Cardiac septum (tissue), 1 donor: ENCODE data around the gene CAMK1G. TPM values are rescaled to one million over a fixed set of nuclear protein-coding genes. Genes with fewer than 3 reads are reported as not detected.
A peak's percentile ranks its signal among the peaks of the same experiment; 100 is the strongest.

Source experiments
- DNase-seq: peaks from one replicate; pipeline ENCODE4 v3.0.0-alpha.2; 2020; ENCODE audit warnings: low spot score
- intact Hi-C: fragments of 100-400 bp; cut with DNase I; formaldehyde crosslinking; loops from one replicate; pipeline ENCODE4 v1.14.0; 2022
- microRNA-seq: library from miRNA; unstranded; fragments of <30 nt; microRNA quantifications from one replicate; pipeline ENCODE4 v1.2.0, GENCODE V29; 2020
- total RNA-seq: library from RNA; stranded (reverse); fragmentation: NEBNext Ultra II Directional; extraction: Animal tissue kit (Norgen Biotek cat#: 25700); gene quantifications from one replicate; pipeline ENCODE4 v1.2.1, GENCODE V29; 2021
- donor health status: DM: no; HTN: no; CAD: no.

CAMK1G gene
- total RNA-seq, 1 donor from 2014 or later = not detected

GRCh38 chr1:209651138-209651587, 67.6 kb downstream of the CAMK1G start:
- intact Hi-C loops = no loop called here
- peak; percentile 88 for DNase-seq

- no peak for DNase-seq
- intact Hi-C loops = no loop called here
These were observed 68.7 kb downstream of the CAMK1G start, which contains the start of gene LAMB3 for GRCh38 chr1:209652121-209652735. Gene LAMB3 (minus strand): TSS chr1:209652425. CDS start chr1:209650944, 1,481 bp downstream.

- intact Hi-C loops = no loop called here
- no peak for DNase-seq
These were observed 69.4 kb downstream of the CAMK1G start for GRCh38 chr1:209652873-209653401.

GRCh38 chr1:209653915-209654351, 70.4 kb downstream of the CAMK1G start:
- no peak for DNase-seq
- intact Hi-C loops = no loop called here

GRCh38 chr1:209655411-209656231, 72.1 kb downstream of the CAMK1G start:
- DNase-seq = no peak
- intact Hi-C loops = no loop called here

- intact Hi-C loops = no loop called here
- peak; percentile 90 for DNase-seq
These were observed 73.8 kb downstream of the CAMK1G start for GRCh38 chr1:209657140-209657879.

GRCh38 chr1:209657918-209658317, 74.4 kb downstream of the CAMK1G start:
- intact Hi-C loops = no loop called here
- no peak for DNase-seq

- no peak for DNase-seq
- intact Hi-C loops = no loop called here
These were observed 76.4 kb downstream of the CAMK1G start for GRCh38 chr1:209659909-209660308.

- intact Hi-C loops = no loop called here
- DNase-seq = no peak
These were observed 77.6 kb downstream of the CAMK1G start for GRCh38 chr1:209661071-209661470.

GRCh38 chr1:209662879-209663327, 79.4 kb downstream of the CAMK1G start:
- intact Hi-C loops = no loop called here
- no peak for DNase-seq

Small RNAs within 50 kb of the gene (microRNA-seq; reads per million reads assigned to microRNA genes)
- gene MIR4260 = not detected

Other genes starting within 250 kb of the CAMK1G start
- 3.6 TPM for gene LAMB3, start 68.7 kb downstream of the CAMK1G start, total RNA-seq
- 246 TPM for gene G0S2, start 91.7 kb downstream of the CAMK1G start, total RNA-seq
- gene HSD11B1, start 121.1 kb downstream of the CAMK1G start, total RNA-seq = 15.0 TPM
- gene TRAF3IP3, start 172.3 kb downstream of the CAMK1G start, total RNA-seq = 1.00 TPM
- gene C1orf74, start 200.8 kb downstream of the CAMK1G start, total RNA-seq = 1.6 TPM
- gene IRF6, start 222.4 kb downstream of the CAMK1G start, total RNA-seq = 34.0 TPM
- 4.1 TPM for gene UTP25, start 244.3 kb downstream of the CAMK1G start, total RNA-seq